ENCODE data around the gene KASH5. TPM values are rescaled to one million over a fixed set of nuclear protein-coding genes. Genes with fewer than 3 reads are reported as not detected.

KASH5 gene
- total RNA-seq, 1 experiment from 2014 or later = not detected

GRCh38 chr19:49349567-49349966, 38.5 kb upstream of the KASH5 start:
- Mint-ChIP-seq H3K4me1 (ENCODE audit: low read depth, unreplicated experiment) (no peaks in the 10 kb centered on the region), H3K4me3 (ENCODE audit: low read depth, unreplicated experiment) (no peak overlapping the region), H3K9me3 (ENCODE audit: low read depth, unreplicated experiment) (peaks cover 3% of the 10 kb centered on the region), H3K36me3 (ENCODE audit: insufficient read depth, unreplicated experiment) (no peaks in the 10 kb centered on the region), H3K27ac (ENCODE audit: unreplicated experiment) (no peak overlapping the region), H3K27me3 (ENCODE audit: unreplicated experiment) (peaks cover 34% of the 10 kb centered on the region)
- CTCF ChIA-PET = interaction anchor here (0.7 kb wide), 1 partner anchor 51 kb away, joined by 3 read pairs; no protein-coding TSS in a partner anchor
- DNase-seq = no peak
- intact Hi-C loops (cut with micrococcal nuclease; ENCODE audit: unreplicated experiment) = no loop called here
- BruUV-seq (replicated peaks) = no TSS peak
- no peak for TF ChIP-seq CTCF (IDR thresholded peaks at IDR 0.05; ENCODE audit: unreplicated experiment)

- Mint-ChIP-seq H3K9me3 (ENCODE audit: low read depth, unreplicated experiment) (no peaks in the 10 kb centered on the region), H3K27me3 (ENCODE audit: unreplicated experiment) (peaks cover 54% of the 10 kb centered on the region), H3K4me3 (ENCODE audit: low read depth, unreplicated experiment) (no peak overlapping the region), H3K27ac (ENCODE audit: unreplicated experiment) (no peak overlapping the region), H3K4me1 (ENCODE audit: low read depth, unreplicated experiment) (peaks cover 10% of the 10 kb centered on the region), H3K36me3 (ENCODE audit: insufficient read depth, unreplicated experiment) (no peaks in the 10 kb centered on the region)
- no peak for DNase-seq
- CTCF ChIA-PET = no interaction called here
- intact Hi-C loops (cut with micrococcal nuclease; ENCODE audit: unreplicated experiment) = no loop called here
- TF ChIP-seq CTCF (IDR thresholded peaks at IDR 0.05; ENCODE audit: unreplicated experiment) = no peak
- no TSS peak for BruUV-seq (replicated peaks)
Measured at GRCh38 chr19:49355909-49356353, 32.1 kb upstream of the KASH5 start.

GRCh38 chr19:49356382-49356781, 31.7 kb upstream of the KASH5 start:
- Mint-ChIP-seq H3K27me3 (ENCODE audit: unreplicated experiment) (peaks cover 50% of the 10 kb centered on the region), H3K36me3 (ENCODE audit: insufficient read depth, unreplicated experiment) (no peaks in the 10 kb centered on the region), H3K4me3 (ENCODE audit: low read depth, unreplicated experiment) (no peak overlapping the region), H3K27ac (ENCODE audit: unreplicated experiment) (no peak overlapping the region), H3K4me1 (ENCODE audit: low read depth, unreplicated experiment) (peaks cover 14% of the 10 kb centered on the region), H3K9me3 (ENCODE audit: low read depth, unreplicated experiment) (no peaks in the 10 kb centered on the region)
- no TSS peak for BruUV-seq (replicated peaks)
- DNase-seq = no peak
- intact Hi-C loops (cut with micrococcal nuclease; ENCODE audit: unreplicated experiment) = no loop called here
- CTCF ChIA-PET = no interaction called here
- no peak for TF ChIP-seq CTCF (IDR thresholded peaks at IDR 0.05; ENCODE audit: unreplicated experiment)

- Mint-ChIP-seq H3K4me1 (ENCODE audit: low read depth, unreplicated experiment) (peaks cover 21% of the 10 kb centered on the region), H3K36me3 (ENCODE audit: insufficient read depth, unreplicated experiment) (no peaks in the 10 kb centered on the region), H3K4me3 (ENCODE audit: low read depth, unreplicated experiment) (no peak overlapping the region), H3K27me3 (ENCODE audit: unreplicated experiment) (peaks cover 42% of the 10 kb centered on the region), H3K9me3 (ENCODE audit: low read depth, unreplicated experiment) (no peaks in the 10 kb centered on the region), H3K27ac (ENCODE audit: unreplicated experiment) (no peak overlapping the region)
- DNase-seq = no peak
- BruUV-seq (replicated peaks) = no TSS peak
- TF ChIP-seq CTCF (IDR thresholded peaks at IDR 0.05; ENCODE audit: unreplicated experiment) = no peak
- CTCF ChIA-PET = interaction anchor here (0.7 kb wide), 1 partner anchor 363 kb away, joined by 6 read pairs; the partner anchor contains the start of gene RUVBL2
- intact Hi-C loops (cut with micrococcal nuclease; ENCODE audit: unreplicated experiment) = no loop called here
Measured at GRCh38 chr19:49357186-49357585, 30.9 kb upstream of the KASH5 start.
